B cell (primary cell): ENCODE measurements around the gene ERI2. TPM values are rescaled to one million over a fixed set of nuclear protein-coding genes. Genes with fewer than 3 reads are reported as not detected.

Source experiments
- ATAC-seq: fragments of 200-7000 bp; cut with Tn5 transposase; one replicate; pipeline ENCODE4 v1.10.0; 2021; ENCODE audit warnings: low read depth, mild to moderate bottlenecking, moderate number of reproducible peaks, moderate library complexity
- CTCF ChIA-PET: fragments of 350-600 bp; sonication (Branson Sonifier 250); formaldehyde crosslinking; loops from one replicate; lab custom pipeline; 2021; ENCODE audit warnings: antibody characterized with exemption, inconsistent platforms; lab: Charles Lee
- POLR2A ChIA-PET: fragments of 350-600 bp; sonication (Branson Sonifier 250); formaldehyde crosslinking; loops from one replicate; lab custom pipeline; 2021; ENCODE audit warnings: antibody characterized with exemption; lab: Charles Lee
- DNase-seq: peaks from one replicate; pipeline ENCODE4 v3.0.0; 2013
- H2AFZ ChIP-seq: 2 replicates; pipeline ENCODE4 v1.6.1; 2012; ENCODE audit warnings: mild to moderate bottlenecking, low read depth, low read length; ENCODE audit not compliant: insufficient read depth, poor library complexity, severe bottlenecking
- H3K27ac ChIP-seq, 2 donors: 1 replicate in 1 of 2; 2 replicates in 1 of 2; pipeline ENCODE4 v1.5.1; 2012 to 2013; ENCODE audit warnings: low read length in 2 of 2, mild to moderate bottlenecking in 2 of 2, moderate library complexity in 1 of 2
- H3K27me3 ChIP-seq, 4 experiments: fragments of 200-600 bp in 1 of 4; sonication (generic) in 1 of 4; replicated peaks in 1 of 4; 1 replicate in 2 of 4; 2 replicates in 2 of 4; pipeline versions ENCODE4 v1.6.1 to v1.7.0; 2013 to 2016; ENCODE audit warnings: low read length in 3 of 4, mild to moderate bottlenecking in 2 of 4, mixed read lengths in 1 of 4, moderate library complexity in 1 of 4; ENCODE audit not compliant: insufficient read depth in 4 of 4, control insufficient read depth in 3 of 4; ENCODE audit errors: control extremely low read depth in 1 of 4
- H3K36me3 ChIP-seq, 2 experiments: replicated peaks in 1 of 2; 1 replicate in 1 of 2; 2 replicates in 1 of 2; pipeline versions ENCODE4 v1.6.1 to v1.7.1; 2013; ENCODE audit warnings: low read length in 1 of 2; ENCODE audit not compliant: insufficient read depth in 2 of 2, control insufficient read depth in 1 of 2; ENCODE audit errors: control extremely low read depth in 1 of 2, extremely low read depth in 1 of 2
- H3K4me1 ChIP-seq, 2 donors: fragments of 200-600 bp in 1 of 2; sonication (generic) in 1 of 2; 1 replicate in 1 of 2; 2 replicates in 1 of 2; pipeline versions ENCODE4 v1.5.1 to v1.6.1; 2013 to 2017; ENCODE audit warnings: low read length in 2 of 2; ENCODE audit not compliant: control insufficient read depth in 2 of 2, insufficient read depth in 2 of 2
- H3K4me2 ChIP-seq: replicated peaks from 2 replicates; pipeline ENCODE3; 2012; ENCODE audit warnings: mild to moderate bottlenecking, low read depth, low read length; ENCODE audit not compliant: poor library complexity, severe bottlenecking
- H3K4me3 ChIP-seq, 5 experiments: fragments of 200-600 bp in 1 of 5; sonication (generic) in 1 of 5; 1 replicate in 3 of 5; 2 replicates in 2 of 5; pipeline versions ENCODE4 v1.5.1 to v1.7.0; 2011 to 2016; ENCODE audit warnings: low read length in 4 of 5, mild to moderate bottlenecking in 4 of 5, low read depth in 2 of 5, control low read depth in 1 of 5, moderate library complexity in 1 of 5; ENCODE audit not compliant: insufficient read depth in 1 of 5; ENCODE audit errors: control extremely low read depth in 1 of 5, extremely low read depth in 1 of 5
- H3K79me2 ChIP-seq: fragments of 200-600 bp; sonication (generic); one replicate; pipeline ENCODE4 v1.6.0; 2016; ENCODE audit warnings: low read length; ENCODE audit not compliant: control insufficient read depth, insufficient read depth
- H3K9ac ChIP-seq: fragments of 200-600 bp; sonication (generic); 2 replicates; pipeline ENCODE4 v1.6.1; 2017; ENCODE audit warnings: mild to moderate bottlenecking, low read length, moderate library complexity
- H3K9me3 ChIP-seq, 3 donors: one replicate each; pipeline versions ENCODE4 v1.6.1 to v1.7.1; 2013; ENCODE audit warnings: low read length in 2 of 3; ENCODE audit not compliant: control insufficient read depth in 2 of 3, insufficient read depth in 1 of 3; ENCODE audit errors: control extremely low read depth in 1 of 3
- H4K20me1 ChIP-seq: 2 replicates; pipeline ENCODE4 v1.6.0; 2012; ENCODE audit warnings: mild to moderate bottlenecking, low read length; ENCODE audit not compliant: insufficient read depth, control insufficient read depth, poor library complexity, severe bottlenecking
- H3K27ac Mint-ChIP-seq: one replicate; pipeline ENCODE4 v1.8.0; 2021; ENCODE audit warnings: mixed read lengths
- H3K27me3 Mint-ChIP-seq: one replicate; pipeline ENCODE4 v1.8.0; 2021; ENCODE audit warnings: mixed read lengths
- H3K4me1 Mint-ChIP-seq: one replicate; pipeline ENCODE4 v1.8.0; 2021; ENCODE audit warnings: mixed read lengths
- H3K4me3 Mint-ChIP-seq: one replicate; pipeline ENCODE4 v1.8.0; 2021; ENCODE audit warnings: mixed read lengths
- H3K9me3 Mint-ChIP-seq: one replicate; pipeline ENCODE4 v1.8.0; 2022; ENCODE audit warnings: mixed read lengths; ENCODE audit not compliant: insufficient read depth
- EZH2 ChIP-seq: IDR thresholded peaks from 2 replicates; pipeline ENCODE4 v1.6.1; 2012; ENCODE audit warnings: borderline replicate concordance, low read depth, mild to moderate bottlenecking, moderate library complexity, low read length; ENCODE audit not compliant: insufficient read depth, poor library complexity, severe bottlenecking
- WGBS: methylation state at CpG from one replicate; pipeline ENCODE4 v1.1.5; 2013; ENCODE audit warnings: missing lambda C conversion rate; ENCODE audit not compliant: insufficient coverage; 5-methylcytosine and 5-hydroxymethylcytosine counted together
- intact Hi-C: fragments of 100-400 bp; cut with micrococcal nuclease; formaldehyde crosslinking; loops from one replicate; pipeline ENCODE4 v1.10.0; 2022
- polyA plus RNA-seq: library from polyadenylated mRNA; depleted of rRNA; stranded (reverse); fragments of >200 nt; gene quantifications from 2 replicates; pipeline ENCODE4 v1.2.3, GENCODE V29; 2012
- total RNA-seq, 2 donors: library from RNA; stranded (reverse); fragments of 120-200 nt in 1 of 2; gene quantifications; 1 replicate in 1 of 2; 2 replicates in 1 of 2; pipeline versions ENCODE4 v1.2.3 to v1.2.4, GENCODE V29; 2013 to 2022
- TF ChIP-seq, protein P1 (sequence below): fragments of 200-600 bp; IDR thresholded peaks from one replicate; pipeline ENCODE4 v1.8.0; 2022; ENCODE audit warnings: antibody characterized with exemption, mild to moderate bottlenecking

The ERI2 gene
- total and polyA plus RNA-seq, 2 donors (not counting 1 experiment from before 2014, with no cell fraction given): 1.6 to 4.9 TPM

DNA sequence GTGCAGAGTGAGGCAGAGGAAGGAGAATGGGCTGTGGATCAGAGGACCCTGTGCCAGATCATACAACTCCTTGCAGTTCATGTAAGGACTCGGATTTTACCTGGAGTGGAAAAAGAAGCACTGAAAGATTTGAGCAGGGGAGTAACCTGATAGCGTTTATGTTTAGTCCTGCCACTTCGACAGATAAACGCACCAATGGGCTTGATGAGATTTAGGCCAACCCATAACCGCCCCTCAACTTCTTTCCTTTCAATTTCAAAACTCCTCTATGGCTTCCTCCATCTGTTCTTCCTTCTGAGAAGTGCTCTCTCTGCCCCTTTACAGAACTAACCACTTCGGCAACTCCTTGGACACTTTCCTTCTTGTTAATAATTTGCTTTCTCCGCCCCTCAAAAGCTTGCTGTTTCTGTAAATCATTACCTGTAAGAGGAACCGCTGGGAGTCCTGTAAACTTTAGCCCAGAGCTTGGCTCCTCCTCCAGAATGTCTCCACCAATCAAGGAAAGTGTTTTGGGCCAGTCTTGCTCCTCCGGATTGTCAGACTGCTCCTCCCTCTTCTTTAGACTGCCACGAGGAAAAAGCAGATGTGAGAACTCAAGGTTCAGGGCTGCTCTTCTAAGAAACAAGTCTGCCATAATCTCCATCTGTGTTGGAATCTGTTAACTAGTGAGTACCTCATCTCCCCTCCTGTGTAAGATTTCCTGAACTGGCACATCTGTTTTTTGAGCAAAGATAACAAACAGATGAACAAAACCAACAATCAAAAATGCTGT lies 42.6 kb downstream of the ERI2 start, which contains the start of gene ACSM3:
Gene ACSM3 (plus strand): TSS at position 554 of the 772 bp plus-strand sequence. CDS start 6,021 bp downstream, outside the sequence.
- Mint-ChIP-seq H3K9me3 (no peaks in the 10 kb centered on the region), H3K27me3 (no peaks in the 10 kb centered on the region), H3K27ac (peak within 1 kb of the TSS; percentile 80)

More for the DNA sequence above, 42.6 kb downstream of the ERI2 start, which contains the start of gene ACSM3:
- ChIA-PET CTCF (no interaction called here), POLR2A (interaction anchor here (1.3 to 1.4 kb wide), 2 partner anchors 17 to 22 kb away, joined by 3 to 5 read pairs; partner anchors contain the start of gene THUMPD1)
- no peaks in the 10 kb centered on the region for H3K36me3 ChIP-seq
- H3K9me3 ChIP-seq: peaks cover 0 to 5% (median 0%) of the 10 kb centered on the region in 3 donors
- H3K4me3 ChIP-seq: peak within 1 kb of the TSS; percentile 43 to 78 (median 62)
- peaks cover 13% of the 10 kb centered on the region for H3K4me1 Mint-ChIP-seq
- peak within 1 kb of the TSS; percentile 68 for H3K9ac ChIP-seq
- intact Hi-C loops: loop anchor here (1.0 to 5.0 kb wide), 2 partner anchors 22 to 44 kb away; partner anchors contain the start of genes ERI2, REXO5 and THUMPD1
- H3K4me3 Mint-ChIP-seq: peak within 1 kb of the TSS; percentile 86
- H3K79me2 ChIP-seq: peaks cover 8% of the 10 kb centered on the region
- 0% methylated on average over 9 of the region's 10 CpGs for WGBS
- no peaks in the 10 kb centered on the region for H3K27me3 ChIP-seq
- H3K4me2 ChIP-seq: peak within 1 kb of the TSS; percentile 64
- H3K27ac ChIP-seq: peak within 1 kb of the TSS; percentile 36 to 63
- ATAC-seq: peak; percentile 99
- no peaks in the 10 kb centered on the region for H4K20me1 ChIP-seq
- peak; percentile 89 for DNase-seq
- TF ChIP-seq EZH2: no peak
- TF ChIP-seq, protein P1, sequence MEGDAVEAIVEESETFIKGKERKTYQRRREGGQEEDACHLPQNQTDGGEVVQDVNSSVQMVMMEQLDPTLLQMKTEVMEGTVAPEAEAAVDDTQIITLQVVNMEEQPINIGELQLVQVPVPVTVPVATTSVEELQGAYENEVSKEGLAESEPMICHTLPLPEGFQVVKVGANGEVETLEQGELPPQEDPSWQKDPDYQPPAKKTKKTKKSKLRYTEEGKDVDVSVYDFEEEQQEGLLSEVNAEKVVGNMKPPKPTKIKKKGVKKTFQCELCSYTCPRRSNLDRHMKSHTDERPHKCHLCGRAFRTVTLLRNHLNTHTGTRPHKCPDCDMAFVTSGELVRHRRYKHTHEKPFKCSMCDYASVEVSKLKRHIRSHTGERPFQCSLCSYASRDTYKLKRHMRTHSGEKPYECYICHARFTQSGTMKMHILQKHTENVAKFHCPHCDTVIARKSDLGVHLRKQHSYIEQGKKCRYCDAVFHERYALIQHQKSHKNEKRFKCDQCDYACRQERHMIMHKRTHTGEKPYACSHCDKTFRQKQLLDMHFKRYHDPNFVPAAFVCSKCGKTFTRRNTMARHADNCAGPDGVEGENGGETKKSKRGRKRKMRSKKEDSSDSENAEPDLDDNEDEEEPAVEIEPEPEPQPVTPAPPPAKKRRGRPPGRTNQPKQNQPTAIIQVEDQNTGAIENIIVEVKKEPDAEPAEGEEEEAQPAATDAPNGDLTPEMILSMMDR: no peak
- H2AFZ ChIP-seq: peak within 1 kb of the TSS; percentile 82
- peaks cover 10 to 15% of the 10 kb centered on the region in 2 donors for H3K4me1 ChIP-seq
